ENCODE data around the gene DMXL1.

DNA sequence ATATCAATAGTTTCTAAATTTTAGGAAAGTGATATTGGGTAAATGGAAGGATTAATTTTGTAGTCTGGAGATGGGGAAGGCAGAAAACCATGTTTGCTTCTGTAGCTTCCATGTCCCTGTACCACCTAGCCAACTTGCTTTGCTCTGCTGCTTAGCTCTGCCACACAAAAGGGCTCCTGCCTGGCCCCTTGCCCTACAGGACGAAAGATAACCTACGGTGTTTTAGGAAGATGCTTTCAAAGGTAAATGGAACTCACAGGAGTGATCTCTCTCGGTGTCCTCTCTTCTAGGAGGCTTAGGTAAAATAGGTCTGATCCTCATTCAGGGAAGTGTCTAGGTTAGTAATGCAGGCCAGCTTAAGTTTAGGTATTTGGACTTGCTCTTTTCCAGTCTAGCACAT is 37.8 kb upstream of the DMXL1 start:
- TF ChIP-seq, protein P1, sequence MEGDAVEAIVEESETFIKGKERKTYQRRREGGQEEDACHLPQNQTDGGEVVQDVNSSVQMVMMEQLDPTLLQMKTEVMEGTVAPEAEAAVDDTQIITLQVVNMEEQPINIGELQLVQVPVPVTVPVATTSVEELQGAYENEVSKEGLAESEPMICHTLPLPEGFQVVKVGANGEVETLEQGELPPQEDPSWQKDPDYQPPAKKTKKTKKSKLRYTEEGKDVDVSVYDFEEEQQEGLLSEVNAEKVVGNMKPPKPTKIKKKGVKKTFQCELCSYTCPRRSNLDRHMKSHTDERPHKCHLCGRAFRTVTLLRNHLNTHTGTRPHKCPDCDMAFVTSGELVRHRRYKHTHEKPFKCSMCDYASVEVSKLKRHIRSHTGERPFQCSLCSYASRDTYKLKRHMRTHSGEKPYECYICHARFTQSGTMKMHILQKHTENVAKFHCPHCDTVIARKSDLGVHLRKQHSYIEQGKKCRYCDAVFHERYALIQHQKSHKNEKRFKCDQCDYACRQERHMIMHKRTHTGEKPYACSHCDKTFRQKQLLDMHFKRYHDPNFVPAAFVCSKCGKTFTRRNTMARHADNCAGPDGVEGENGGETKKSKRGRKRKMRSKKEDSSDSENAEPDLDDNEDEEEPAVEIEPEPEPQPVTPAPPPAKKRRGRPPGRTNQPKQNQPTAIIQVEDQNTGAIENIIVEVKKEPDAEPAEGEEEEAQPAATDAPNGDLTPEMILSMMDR (conservative IDR thresholded peaks at IDR 0.05; ENCODE audit: low read depth in 2 of 2), result no peak
- no peak for TF ChIP-seq REST (IDR thresholded peaks at IDR 0.05; ENCODE audit: unreplicated experiment)
- no peak for TF ChIP-seq POLR2AphosphoS5 (IDR thresholded peaks at IDR 0.05; ENCODE audit: low read depth)
- no peak for TF ChIP-seq EZH2 (IDR thresholded peaks at IDR 0.05; ENCODE audit: low read depth, unreplicated experiment)
- no peak for TF ChIP-seq CREB1 (CRISPR knock-in tag; IDR thresholded peaks at IDR 0.05; ENCODE audit: low read depth)
